ENCODE measurements around the gene PNKP. TPM values are rescaled to one million over a fixed set of nuclear protein-coding genes. Genes with fewer than 3 reads are reported as not detected.

PNKP gene
- total and polyA plus RNA-seq, 10 of the 15 experiments (the other 5 are each of a cell fraction or from before 2014, with no cell fraction given): 2.9 to 82.3 (median 33.2) TPM

GRCh38 chr19:49866933-49867782, at the start of gene PNKP (continued):
- TF ChIP-seq PRDM15 (CRISPR knock-in tag; IDR thresholded peaks at IDR 0.05) (no peak), TCF12 (IDR thresholded peaks at IDR 0.05; ENCODE audit: low read depth, low read length) (no peak), PAX5 (IDR thresholded peaks at IDR 0.05; ENCODE audit: borderline replicate concordance, low read depth, low read length) (peak; percentile 5; the same call in 1 of the 2 replicates), ZBTB11 (CRISPR knock-in tag; IDR thresholded peaks at IDR 0.05) (peak; percentile 58), STAT3 (IDR thresholded peaks at IDR 0.05; ENCODE audit: low read depth, low read length) (no peak), ZNF687 (IDR thresholded peaks at IDR 0.05) (no peak), MEF2A (IDR thresholded peaks at IDR 0.05; ENCODE audit: insufficient read depth, low read depth, low read length) (no peak), SREBF1 (IDR thresholded peaks at IDR 0.05; ENCODE audit: low read length) (no peak), DPF2 (IDR thresholded peaks at IDR 0.05) (peak; percentile 76), MTA3 (IDR thresholded peaks at IDR 0.05; ENCODE audit: borderline replicate concordance, low read length) (no peak)
